ENCODE measurements around the gene SCRN1.

GRCh38 chr7:29968683-29969395 is 20.8 kb downstream of the SCRN1 start:
- no peak for TF ChIP-seq CTCF (conservative IDR thresholded peaks at IDR 0.05; ENCODE audit: low read length)
- no peak for TF ChIP-seq EZH2phosphoT487 (IDR thresholded peaks at IDR 0.05; ENCODE audit: borderline replicate concordance, low read depth, low read length)

Measured in OCI-LY7 (cell line).